Measurements from ENCODE around the gene SSH2. TPM values are rescaled to one million over a fixed set of nuclear protein-coding genes. Genes with fewer than 3 reads are reported as not detected.

The SSH2 gene
- total and polyA plus RNA-seq, 2 donors (not counting 1 experiment from before 2014, with no cell fraction given), result 51.5 to 183 TPM

DNA sequence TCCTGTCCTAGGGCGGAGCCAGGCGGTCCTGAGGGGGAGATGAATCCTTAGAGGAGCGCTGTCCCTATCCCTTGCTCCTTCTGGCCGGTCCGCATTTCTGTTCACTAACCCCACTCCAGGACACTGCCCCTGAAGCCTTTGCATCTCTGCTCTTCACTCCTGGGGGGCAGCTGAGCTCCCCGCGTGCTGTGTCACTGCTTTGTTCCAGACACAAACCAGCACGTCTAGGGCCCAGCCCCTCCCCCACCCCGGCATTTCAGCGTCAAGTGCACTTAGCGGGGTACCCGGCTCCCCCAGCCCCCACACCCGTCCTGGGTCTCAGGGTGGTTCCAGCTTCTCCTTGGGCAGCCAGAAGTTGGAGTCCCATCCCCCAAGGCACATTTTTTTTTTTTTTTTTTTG lies 316.2 kb downstream of the SSH2 start:
- Histone ChIP-seq H3K4me3 (ENCODE audit: control extremely low read depth in 1 of 5, extremely low read depth in 1 of 5, insufficient read depth in 1 of 5, low read depth in 2 of 5, low read length in 4 of 5) (peak overlapping the region in 3 of 5 experiments; percentile 27 to 51 (median 44)), H3K4me2 (replicated peaks; ENCODE audit: low read depth, low read length, poor library complexity, severe bottlenecking) (peak overlapping the region; percentile 100), H3K36me3 (replicated peaks in 1 of 2; ENCODE audit: control extremely low read depth in 1 of 2, control insufficient read depth in 1 of 2, extremely low read depth in 1 of 2, insufficient read depth in 2 of 2, low read length in 1 of 2) (no peaks in the 10 kb centered on the region), H3K27me3 (replicated peaks in 1 of 4; ENCODE audit: control extremely low read depth in 1 of 4, control insufficient read depth in 3 of 4, insufficient read depth in 4 of 4, low read length in 3 of 4) (peaks cover 0 to 40% (median 12%) of the 10 kb centered on the region in 4 experiments), H3K9me3 (ENCODE audit: control extremely low read depth in 1 of 3, control insufficient read depth in 2 of 3, insufficient read depth in 1 of 3, low read length in 2 of 3) (no peaks in the 10 kb centered on the region), H2AFZ (ENCODE audit: insufficient read depth, low read depth, low read length, poor library complexity, severe bottlenecking) (peak overlapping the region; percentile 73), H3K4me1 (ENCODE audit: control insufficient read depth in 2 of 2, insufficient read depth in 2 of 2, low read length in 2 of 2) (peaks cover 51 to 56% of the 10 kb centered on the region in 2 donors), H3K9ac (ENCODE audit: low read length) (peak overlapping the region; percentile 57), H3K27ac (ENCODE audit: low read length in 2 of 2) (no peak overlapping the region), H4K20me1 (ENCODE audit: control insufficient read depth, insufficient read depth, low read length, poor library complexity, severe bottlenecking) (peaks cover 41% of the 10 kb centered on the region), H3K79me2 (ENCODE audit: control insufficient read depth, insufficient read depth, low read length) (peaks cover 6% of the 10 kb centered on the region)
- ChIA-PET POLR2A (interaction anchor here (0.7 to 1.1 kb wide), 2 partner anchors 9 to 22 kb away, joined by 5 to 9 read pairs; no protein-coding TSS in a partner anchor), CTCF (interaction anchor here (0.6 to 15.4 kb wide), 12 partner anchors 9 to 243 kb away, joined by 3 to 336 read pairs (median 4); partner anchors contain the start of genes ABHD15, ANKRD13B, CORO6 and GIT1)
- Mint-ChIP-seq H3K4me1 (peaks cover 39% of the 10 kb centered on the region), H3K9me3 (ENCODE audit: insufficient read depth) (no peaks in the 10 kb centered on the region), H3K27me3 (peaks cover 5% of the 10 kb centered on the region), H3K4me3 (peak overlapping the region; percentile 71), H3K27ac (no peak overlapping the region)
- DNase-seq (no peak), ATAC-seq (ENCODE audit: low read depth) (no peak)
- 33% methylated on average over 12 of the region's 13 CpGs for WGBS (ENCODE audit: insufficient coverage)
- TF ChIP-seq EZH2 (IDR thresholded peaks at IDR 0.05; ENCODE audit: borderline replicate concordance, insufficient read depth, low read depth, low read length, poor library complexity, severe bottlenecking), result no peak
- TF ChIP-seq, protein P1, sequence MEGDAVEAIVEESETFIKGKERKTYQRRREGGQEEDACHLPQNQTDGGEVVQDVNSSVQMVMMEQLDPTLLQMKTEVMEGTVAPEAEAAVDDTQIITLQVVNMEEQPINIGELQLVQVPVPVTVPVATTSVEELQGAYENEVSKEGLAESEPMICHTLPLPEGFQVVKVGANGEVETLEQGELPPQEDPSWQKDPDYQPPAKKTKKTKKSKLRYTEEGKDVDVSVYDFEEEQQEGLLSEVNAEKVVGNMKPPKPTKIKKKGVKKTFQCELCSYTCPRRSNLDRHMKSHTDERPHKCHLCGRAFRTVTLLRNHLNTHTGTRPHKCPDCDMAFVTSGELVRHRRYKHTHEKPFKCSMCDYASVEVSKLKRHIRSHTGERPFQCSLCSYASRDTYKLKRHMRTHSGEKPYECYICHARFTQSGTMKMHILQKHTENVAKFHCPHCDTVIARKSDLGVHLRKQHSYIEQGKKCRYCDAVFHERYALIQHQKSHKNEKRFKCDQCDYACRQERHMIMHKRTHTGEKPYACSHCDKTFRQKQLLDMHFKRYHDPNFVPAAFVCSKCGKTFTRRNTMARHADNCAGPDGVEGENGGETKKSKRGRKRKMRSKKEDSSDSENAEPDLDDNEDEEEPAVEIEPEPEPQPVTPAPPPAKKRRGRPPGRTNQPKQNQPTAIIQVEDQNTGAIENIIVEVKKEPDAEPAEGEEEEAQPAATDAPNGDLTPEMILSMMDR (IDR thresholded peaks at IDR 0.05), result no peak
- intact Hi-C loops (cut with micrococcal nuclease), result loop anchor here (1.0 to 10.0 kb wide), 5 partner anchors 8 to 319 kb away; partner anchors contain the start of genes CORO6 and NUFIP2

DNA sequence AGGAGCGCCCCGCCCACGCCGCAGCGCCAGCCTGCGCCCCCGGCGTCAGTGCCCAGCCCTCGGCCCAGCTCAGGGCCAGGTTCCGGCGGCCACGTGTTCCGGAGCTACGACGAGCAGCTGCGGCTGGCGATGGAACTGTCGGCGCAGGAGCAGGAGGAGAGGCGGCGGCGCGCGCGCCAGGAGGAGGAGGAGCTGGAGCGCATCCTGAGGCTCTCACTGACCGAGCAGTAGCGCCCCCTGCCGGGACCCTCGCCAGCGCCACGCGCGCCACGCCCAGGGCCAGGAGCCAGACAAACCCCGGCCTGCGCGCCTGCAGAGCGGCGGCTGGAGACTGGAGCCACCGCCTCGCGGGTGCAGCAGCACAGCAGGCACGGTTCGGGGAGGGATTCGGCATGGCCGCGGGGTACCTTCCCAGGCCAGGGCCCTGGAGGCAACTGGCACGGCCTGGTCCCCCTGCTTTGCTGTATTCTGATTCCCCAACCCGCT lies 316.6 kb downstream of the SSH2 start:
- peak; percentile 90 for DNase-seq
- H3K9me3 Mint-ChIP-seq (ENCODE audit: insufficient read depth), result no peaks in the 10 kb centered on the region
- peak overlapping the region; percentile 57 for H3K9ac ChIP-seq (ENCODE audit: low read length)
- no peaks in the 10 kb centered on the region for H3K9me3 ChIP-seq (ENCODE audit: control extremely low read depth in 1 of 3, control insufficient read depth in 2 of 3, insufficient read depth in 1 of 3, low read length in 2 of 3)
- H3K27me3 Mint-ChIP-seq, result peaks cover 5% of the 10 kb centered on the region
- CTCF ChIA-PET, result interaction anchor here (0.6 to 15.4 kb wide), 13 partner anchors 9 to 449 kb away, joined by 3 to 336 read pairs (median 3); partner anchors contain the start of genes ABHD15, ANKRD13B, CORO6 and GIT1
- peak overlapping the region; percentile 100 for H3K4me2 ChIP-seq (replicated peaks; ENCODE audit: low read depth, low read length, poor library complexity, severe bottlenecking)
- H3K27ac ChIP-seq (ENCODE audit: low read length in 2 of 2), result no peak overlapping the region
- ATAC-seq (ENCODE audit: low read depth), result peak; percentile 36
- peaks cover 0 to 37% (median 12%) of the 10 kb centered on the region in 4 experiments for H3K27me3 ChIP-seq (replicated peaks in 1 of 4; ENCODE audit: control extremely low read depth in 1 of 4, control insufficient read depth in 3 of 4, insufficient read depth in 4 of 4, low read length in 3 of 4)
- peak overlapping the region; percentile 71 for H3K4me3 Mint-ChIP-seq
- H3K4me3 ChIP-seq (ENCODE audit: control extremely low read depth in 1 of 5, extremely low read depth in 1 of 5, insufficient read depth in 1 of 5, low read depth in 2 of 5, low read length in 4 of 5), result peak overlapping the region in 3 of 5 experiments; percentile 27 to 51 (median 44)
- peaks cover 50 to 54% of the 10 kb centered on the region in 2 donors for H3K4me1 ChIP-seq (ENCODE audit: control insufficient read depth in 2 of 2, insufficient read depth in 2 of 2, low read length in 2 of 2)
- intact Hi-C loops (cut with micrococcal nuclease), result loop anchor here (1.0 to 10.0 kb wide), 5 partner anchors 9 to 319 kb away; partner anchors contain the start of genes CORO6 and NUFIP2
- H3K27ac Mint-ChIP-seq, result no peak overlapping the region
- H3K4me1 Mint-ChIP-seq, result peaks cover 39% of the 10 kb centered on the region
- H4K20me1 ChIP-seq (ENCODE audit: control insufficient read depth, insufficient read depth, low read length, poor library complexity, severe bottlenecking), result peaks cover 38% of the 10 kb centered on the region
- H3K79me2 ChIP-seq (ENCODE audit: control insufficient read depth, insufficient read depth, low read length), result peaks cover 4% of the 10 kb centered on the region
- no peaks in the 10 kb centered on the region for H3K36me3 ChIP-seq (replicated peaks in 1 of 2; ENCODE audit: control extremely low read depth in 1 of 2, control insufficient read depth in 1 of 2, extremely low read depth in 1 of 2, insufficient read depth in 2 of 2, low read length in 1 of 2)
- POLR2A ChIA-PET, result interaction anchor here (0.7 to 1.1 kb wide), 2 partner anchors 9 to 22 kb away, joined by 5 to 9 read pairs; no protein-coding TSS in a partner anchor
- WGBS (ENCODE audit: insufficient coverage), result 1% methylated on average over 50 of the region's 50 CpGs
- H2AFZ ChIP-seq (ENCODE audit: insufficient read depth, low read depth, low read length, poor library complexity, severe bottlenecking), result peak overlapping the region; percentile 73
- no peak for TF ChIP-seq EZH2 (IDR thresholded peaks at IDR 0.05; ENCODE audit: borderline replicate concordance, insufficient read depth, low read depth, low read length, poor library complexity, severe bottlenecking)
- TF ChIP-seq, protein P1 (IDR thresholded peaks at IDR 0.05), result peak; percentile 93

Measured in B cell (primary cell).